GM10248 (cell line): ENCODE results near the gene LPGAT1.

Source experiments
- CTCF ChIA-PET: fragments of 300-600 bp; sonication (Branson Sonifier 250); formaldehyde crosslinking; extraction: SDS; loops from one replicate; lab custom pipeline; 2021; ENCODE audit warnings: antibody characterized with exemption; lab: Yijun Ruan, JAX
- POLR2A ChIA-PET: fragments of 350-650 bp; sonication (Branson Sonifier 250); formaldehyde crosslinking; extraction: SDS; loops from one replicate; lab custom pipeline; 2020; ENCODE audit warnings: antibody characterized with exemption; lab: Yijun Ruan, JAX
- DNase-seq: peaks from one replicate; pipeline ENCODE4 v3.0.0; 2012; ENCODE audit errors: extremely low spot score
- TF ChIP-seq, protein P1 (sequence below): IDR thresholded peaks from 2 replicates; pipeline ENCODE4 v1.5.1; 2012; ENCODE audit warnings: mild to moderate bottlenecking, low read depth; ENCODE audit errors: extremely low read depth, missing control alignments, control extremely low read depth

The LPGAT1 gene

DNA sequence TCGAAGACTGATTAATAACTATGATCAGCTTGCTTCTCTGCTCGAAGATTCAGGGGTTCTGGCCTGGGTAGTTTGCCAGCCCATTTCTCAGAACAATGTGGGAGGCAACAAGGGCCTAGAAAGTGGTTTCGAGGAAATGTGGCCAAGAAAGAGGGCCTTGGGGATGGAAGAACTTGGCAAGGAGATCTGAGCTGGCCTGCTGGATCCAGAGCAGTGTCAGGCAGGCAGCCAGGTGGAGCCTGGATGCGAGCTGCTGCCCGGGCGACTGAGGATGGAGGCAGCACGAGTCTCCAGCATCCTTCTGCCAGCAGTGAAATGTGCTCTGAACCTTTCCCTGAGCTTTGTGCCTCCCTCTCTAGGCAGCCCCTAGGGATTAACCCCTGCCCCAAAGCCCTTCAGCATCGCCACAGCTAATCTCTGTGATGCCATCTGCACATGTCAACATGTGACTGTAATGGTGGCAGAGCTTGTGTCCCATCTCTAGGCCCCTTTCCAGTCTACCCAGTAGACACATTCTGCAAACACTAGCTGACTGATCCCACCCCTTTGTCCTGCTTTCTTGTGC, 94.1 kb downstream of the LPGAT1 start:
- DNase-seq, result no peak
- ChIA-PET POLR2A (no interaction called here), CTCF (interaction anchor here (0.7 to 4.5 kb wide), 4 partner anchors 10 to 720 kb away, joined by 3 to 16 read pairs (median 6); no protein-coding TSS in a partner anchor)
- TF ChIP-seq, protein P1, sequence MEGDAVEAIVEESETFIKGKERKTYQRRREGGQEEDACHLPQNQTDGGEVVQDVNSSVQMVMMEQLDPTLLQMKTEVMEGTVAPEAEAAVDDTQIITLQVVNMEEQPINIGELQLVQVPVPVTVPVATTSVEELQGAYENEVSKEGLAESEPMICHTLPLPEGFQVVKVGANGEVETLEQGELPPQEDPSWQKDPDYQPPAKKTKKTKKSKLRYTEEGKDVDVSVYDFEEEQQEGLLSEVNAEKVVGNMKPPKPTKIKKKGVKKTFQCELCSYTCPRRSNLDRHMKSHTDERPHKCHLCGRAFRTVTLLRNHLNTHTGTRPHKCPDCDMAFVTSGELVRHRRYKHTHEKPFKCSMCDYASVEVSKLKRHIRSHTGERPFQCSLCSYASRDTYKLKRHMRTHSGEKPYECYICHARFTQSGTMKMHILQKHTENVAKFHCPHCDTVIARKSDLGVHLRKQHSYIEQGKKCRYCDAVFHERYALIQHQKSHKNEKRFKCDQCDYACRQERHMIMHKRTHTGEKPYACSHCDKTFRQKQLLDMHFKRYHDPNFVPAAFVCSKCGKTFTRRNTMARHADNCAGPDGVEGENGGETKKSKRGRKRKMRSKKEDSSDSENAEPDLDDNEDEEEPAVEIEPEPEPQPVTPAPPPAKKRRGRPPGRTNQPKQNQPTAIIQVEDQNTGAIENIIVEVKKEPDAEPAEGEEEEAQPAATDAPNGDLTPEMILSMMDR, result no peak

- CTCF ChIA-PET, result interaction anchor here (2.0 to 4.5 kb wide), 4 partner anchors 12 to 720 kb away, joined by 8 to 16 read pairs (median 8); no protein-coding TSS in a partner anchor
- TF ChIP-seq, protein P1, result no peak
- no peak for DNase-seq
- POLR2A ChIA-PET, result no interaction called here
Measured at GRCh38 chr1:211735208-211736170, 95.1 kb downstream of the LPGAT1 start.

DNA sequence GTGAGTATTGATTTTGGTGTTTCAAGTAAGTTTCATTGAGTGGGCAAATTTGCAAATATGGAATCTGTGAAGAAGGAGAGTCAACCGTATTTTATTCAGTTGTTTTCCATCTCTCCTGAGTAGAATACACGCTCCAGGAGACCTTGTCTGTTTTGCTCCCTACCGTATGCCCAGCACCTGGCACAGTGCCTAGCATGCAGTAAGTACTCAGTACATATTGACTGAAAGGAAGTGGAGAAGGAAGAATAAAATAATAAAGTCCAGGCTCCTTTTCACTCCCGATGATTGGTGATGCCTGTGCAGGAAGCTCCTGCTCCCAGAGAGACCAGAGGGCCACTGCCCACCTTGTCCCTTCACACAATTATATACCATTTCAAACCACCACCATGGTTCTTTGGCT, 95.8 kb downstream of the LPGAT1 start:
- TF ChIP-seq, protein P1, result no peak
- CTCF ChIA-PET, result interaction anchor here (3.0 to 4.5 kb wide), 3 partner anchors 11 to 721 kb away, joined by 8 to 16 read pairs (median 9); no protein-coding TSS in a partner anchor
- no peak for DNase-seq

DNA sequence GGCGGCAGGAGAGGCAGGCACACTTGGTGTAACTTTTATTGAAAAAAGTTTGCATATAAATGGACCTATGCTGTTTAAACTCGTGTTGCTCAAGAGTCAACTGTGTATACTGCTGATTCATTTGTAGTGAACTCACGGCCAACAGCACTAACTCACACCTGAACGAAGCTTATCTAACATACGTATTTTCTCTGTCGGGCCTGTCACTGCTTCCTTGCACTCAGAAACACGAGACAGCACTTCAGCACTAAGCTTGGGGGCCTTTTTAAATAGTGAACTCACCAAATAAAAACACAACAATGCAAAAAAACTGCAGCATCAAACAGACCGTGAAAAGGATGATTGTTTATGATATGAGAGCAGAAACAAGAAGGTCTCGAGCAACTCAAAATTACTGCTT, 96.2 kb downstream of the LPGAT1 start:
- POLR2A ChIA-PET, result no interaction called here
- no peak for DNase-seq
- CTCF ChIA-PET, result interaction anchor here (3.0 to 4.5 kb wide), 3 partner anchors 11 to 721 kb away, joined by 8 to 16 read pairs (median 9); no protein-coding TSS in a partner anchor
- TF ChIP-seq, protein P1, result no peak

More for the DNA sequence above, 95.8 kb downstream of the LPGAT1 start:
- POLR2A ChIA-PET, result no interaction called here

DNA sequence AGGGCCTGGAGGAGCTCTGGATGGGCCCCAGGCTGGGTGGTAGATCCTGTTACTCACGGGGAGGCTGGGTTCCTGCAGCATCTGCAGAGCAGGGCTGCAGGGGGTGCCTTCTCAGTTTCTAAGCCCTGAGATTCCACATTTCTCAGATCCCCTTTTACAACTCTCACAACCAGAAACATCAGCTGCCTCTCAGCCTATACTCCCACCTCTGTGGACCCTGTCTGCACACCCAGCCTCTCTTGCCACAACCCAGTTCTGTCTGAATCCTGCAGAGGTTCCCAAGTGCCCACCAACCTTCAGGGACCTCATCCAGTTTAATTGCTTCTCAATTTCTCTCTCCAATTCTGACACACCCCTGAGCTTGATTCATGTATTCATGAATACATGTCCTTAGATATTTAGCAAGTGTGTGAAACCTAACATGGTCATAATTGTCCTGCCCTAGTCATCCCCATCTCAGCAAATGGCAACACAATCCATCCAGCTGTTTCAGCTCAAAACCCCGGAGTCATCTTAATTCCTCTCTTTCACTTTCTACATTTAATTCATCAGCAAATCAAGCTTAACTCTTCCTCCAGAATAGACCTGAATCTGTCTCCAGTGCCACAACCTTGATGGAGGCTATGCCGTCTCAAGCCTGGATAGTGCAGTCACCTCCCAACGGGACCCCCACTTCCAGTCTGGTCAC, 98.1 kb downstream of the LPGAT1 start:
- DNase-seq, result peak; percentile 43
- ChIA-PET POLR2A (no interaction called here), CTCF (interaction anchor here (0.9 to 3.0 kb wide), 6 partner anchors 9 to 723 kb away, joined by 3 to 9 read pairs (median 6); no protein-coding TSS in a partner anchor)
- TF ChIP-seq, protein P1, result no peak
